Activated CD8-positive, alpha-beta T cell treated with anti-CD3 and anti-CD28 coated beads for 36 hours (primary cell): ENCODE data around the gene DAZAP1. TPM values are rescaled to one million over a fixed set of nuclear protein-coding genes. Genes with fewer than 3 reads are reported as not detected.

ENCODE experiments used
- ATAC-seq: fragments of 200-7000 bp; cut with Tn5 transposase; one replicate; pipeline ENCODE4 v1.10.0; 2021; ENCODE audit warnings: mild to moderate bottlenecking, moderate library complexity
- CTCF ChIA-PET: fragments of 350-600 bp; sonication (Branson Sonifier 250); formaldehyde crosslinking; loops from one replicate; lab custom pipeline; 2021; ENCODE audit warnings: antibody characterized with exemption; lab: Charles Lee
- POLR2A ChIA-PET: fragments of 350-600 bp; sonication (Branson Sonifier 250); formaldehyde crosslinking; loops from one replicate; lab custom pipeline; 2021; ENCODE audit warnings: antibody characterized with exemption; lab: Charles Lee
- DNase-seq: peaks from one replicate; pipeline ENCODE4 v3.0.0-alpha.2; 2020
- H3K27ac Mint-ChIP-seq: one replicate; pipeline ENCODE4 v1.8.0; 2021; ENCODE audit warnings: mild to moderate bottlenecking, mixed read lengths
- H3K27me3 Mint-ChIP-seq: one replicate; pipeline ENCODE4 v1.8.0; 2021; ENCODE audit warnings: mixed read lengths
- H3K36me3 Mint-ChIP-seq: one replicate; pipeline ENCODE4 v1.8.0; 2021; ENCODE audit warnings: low read depth, mixed read lengths
- H3K4me1 Mint-ChIP-seq: one replicate; pipeline ENCODE4 v1.8.0; 2021; ENCODE audit warnings: low read depth, mixed read lengths
- H3K4me3 Mint-ChIP-seq: one replicate; pipeline ENCODE4 v1.8.0; 2021; ENCODE audit warnings: mild to moderate bottlenecking, moderate library complexity, mixed read lengths
- H3K9me3 Mint-ChIP-seq: one replicate; pipeline ENCODE4 v1.8.0; 2021; ENCODE audit warnings: mixed read lengths
- CTCF ChIP-seq: fragments of 200-600 bp; IDR thresholded peaks from one replicate; pipeline ENCODE4 v1.8.0; 2022; ENCODE audit warnings: antibody characterized with exemption, mild to moderate bottlenecking
- intact Hi-C: fragments of 100-400 bp; cut with micrococcal nuclease; formaldehyde crosslinking; loops from one replicate; pipeline ENCODE4 v1.10.0; 2022
- total RNA-seq, 2 experiments: library from RNA; stranded (reverse); gene quantifications; one replicate each; pipeline ENCODE4 v1.2.3, GENCODE V29; 2021

The DAZAP1 gene
- total RNA-seq, 2 experiments from 2014 or later = 263 to 283 TPM

- H3K9me3 Mint-ChIP-seq = no peaks in the 10 kb centered on the region
- H3K4me3 Mint-ChIP-seq = no peak overlapping the region
- ATAC-seq (no peak), DNase-seq (no peak)
- no peak overlapping the region for H3K27ac Mint-ChIP-seq
- ChIA-PET CTCF (interaction anchor here (0.9 to 1.1 kb wide), 2 partner anchors 11 to 17 kb away, joined by 3 read pairs; no protein-coding TSS in a partner anchor), POLR2A (interaction anchor here (0.8 to 2.1 kb wide), 3 partner anchors 8 to 11 kb away, joined by 3 to 8 read pairs (median 5); no protein-coding TSS in a partner anchor)
- peaks cover 50% of the 10 kb centered on the region for H3K36me3 Mint-ChIP-seq
- H3K4me1 Mint-ChIP-seq = peaks cover 22% of the 10 kb centered on the region
- TF ChIP-seq CTCF = no peak
- intact Hi-C loops = no loop called here
- no peaks in the 10 kb centered on the region for H3K27me3 Mint-ChIP-seq
Observed at GRCh38 chr19:1420590-1420989, 13.2 kb downstream of the DAZAP1 start.

- POLR2A ChIA-PET = interaction anchor here (0.8 to 2.1 kb wide), 3 partner anchors 9 to 12 kb away, joined by 3 to 8 read pairs (median 5); no protein-coding TSS in a partner anchor
- Mint-ChIP-seq H3K4me3 (no peak overlapping the region), H3K4me1 (peaks cover 14% of the 10 kb centered on the region), H3K36me3 (peaks cover 51% of the 10 kb centered on the region), H3K9me3 (no peaks in the 10 kb centered on the region), H3K27ac (no peak overlapping the region), H3K27me3 (no peaks in the 10 kb centered on the region)
- DNase-seq (no peak), ATAC-seq (no peak)
- TF ChIP-seq CTCF = no peak
- intact Hi-C loops = no loop called here
- CTCF ChIA-PET = interaction anchor here (0.9 to 1.1 kb wide), 2 partner anchors 12 to 16 kb away, joined by 3 read pairs; no protein-coding TSS in a partner anchor
Observed at GRCh38 chr19:1421218-1421957, 14.0 kb downstream of the DAZAP1 start.

GRCh38 chr19:1421958-1422305 is 14.5 kb downstream of the DAZAP1 start:
- peaks cover 8% of the 10 kb centered on the region for H3K4me1 Mint-ChIP-seq
- ATAC-seq (no peak), DNase-seq (no peak)
- ChIA-PET POLR2A (interaction anchor here (0.6 to 2.1 kb wide), 2 partner anchors 9 to 130 kb away, joined by 3 to 8 read pairs; no protein-coding TSS in a partner anchor), CTCF (no interaction called here)
- no peak for TF ChIP-seq CTCF
- no peaks in the 10 kb centered on the region for H3K27me3 Mint-ChIP-seq
- intact Hi-C loops = no loop called here
- peaks cover 51% of the 10 kb centered on the region for H3K36me3 Mint-ChIP-seq
- no peak overlapping the region for H3K4me3 Mint-ChIP-seq
- no peak overlapping the region for H3K27ac Mint-ChIP-seq
- no peaks in the 10 kb centered on the region for H3K9me3 Mint-ChIP-seq

GRCh38 chr19:1422360-1422759 is 15.0 kb downstream of the DAZAP1 start:
- Mint-ChIP-seq H3K27ac (no peak overlapping the region), H3K36me3 (peaks cover 48% of the 10 kb centered on the region), H3K27me3 (no peaks in the 10 kb centered on the region), H3K9me3 (no peaks in the 10 kb centered on the region), H3K4me3 (no peak overlapping the region), H3K4me1 (peaks cover 5% of the 10 kb centered on the region)
- no peak for TF ChIP-seq CTCF
- no peak for ATAC-seq
- DNase-seq = no peak
- ChIA-PET CTCF (no interaction called here), POLR2A (interaction anchor here (0.6 to 2.1 kb wide), 2 partner anchors 10 to 129 kb away, joined by 3 to 8 read pairs; no protein-coding TSS in a partner anchor)
- intact Hi-C loops = no loop called here

GRCh38 chr19:1422943-1423342 is 15.6 kb downstream of the DAZAP1 start:
- ATAC-seq (no peak), DNase-seq (no peak)
- H3K4me3 Mint-ChIP-seq = no peak overlapping the region
- intact Hi-C loops = no loop called here
- no peaks in the 10 kb centered on the region for H3K27me3 Mint-ChIP-seq
- TF ChIP-seq CTCF = no peak
- H3K4me1 Mint-ChIP-seq = peaks cover 2% of the 10 kb centered on the region
- CTCF ChIA-PET = no interaction called here
- H3K36me3 Mint-ChIP-seq = peaks cover 45% of the 10 kb centered on the region
- H3K9me3 Mint-ChIP-seq = no peaks in the 10 kb centered on the region
- no peak overlapping the region for H3K27ac Mint-ChIP-seq
- POLR2A ChIA-PET = no interaction called here
